NCI-H82 treated with DMSO at 0.1 percent for 48 hours (cell line): ENCODE results near the gene CRTC1.

Experiments
- DNase-seq: peaks from one replicate; lab custom pipeline; 2025; ENCODE audit not compliant: unreplicated experiment; lab: John Stamatoyannopoulos, UW

CRTC1 gene

GRCh38 chr19:18780631-18781030 lies 97.2 kb downstream of the CRTC1 start:
- no peak for DNase-seq

DNA sequence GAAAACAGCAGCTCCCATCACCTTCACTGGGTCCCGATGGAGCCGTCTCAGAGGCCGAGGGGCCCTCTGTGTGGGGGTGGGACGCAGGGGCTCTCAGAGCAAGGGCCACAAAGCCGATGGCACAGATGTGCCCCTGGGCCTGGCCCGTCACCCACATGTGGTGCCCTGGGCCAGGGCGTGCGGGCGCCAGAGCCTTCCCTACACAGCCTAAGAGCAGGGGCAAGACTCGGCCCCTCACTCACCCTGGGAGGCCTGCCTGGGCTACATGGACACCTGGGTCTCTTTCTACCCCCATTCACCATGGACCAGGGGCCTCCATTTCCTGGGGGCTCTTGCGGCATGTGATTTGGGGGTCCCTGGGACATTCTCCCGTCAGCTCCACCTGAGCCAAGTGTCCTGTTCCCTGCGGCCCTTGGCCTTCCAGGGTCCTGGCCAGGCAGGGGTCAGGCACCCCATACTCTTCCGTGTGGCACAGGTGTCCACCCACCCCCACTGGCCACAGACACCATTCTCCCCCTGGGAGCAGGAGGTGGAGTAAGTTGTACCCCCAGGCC lies 97.6 kb downstream of the CRTC1 start:
- DNase-seq = no peak

GRCh38 chr19:18781885-18782527 lies 98.5 kb downstream of the CRTC1 start:
- DNase-seq = no peak

- DNase-seq = no peak
Measured at GRCh38 chr19:18782559-18783225, 99.2 kb downstream of the CRTC1 start.

- DNase-seq = no peak
Measured at GRCh38 chr19:18783958-18784785, 100.7 kb downstream of the CRTC1 start.

GRCh38 chr19:18784786-18785120 lies 101.3 kb downstream of the CRTC1 start:
- DNase-seq = no peak

DNA sequence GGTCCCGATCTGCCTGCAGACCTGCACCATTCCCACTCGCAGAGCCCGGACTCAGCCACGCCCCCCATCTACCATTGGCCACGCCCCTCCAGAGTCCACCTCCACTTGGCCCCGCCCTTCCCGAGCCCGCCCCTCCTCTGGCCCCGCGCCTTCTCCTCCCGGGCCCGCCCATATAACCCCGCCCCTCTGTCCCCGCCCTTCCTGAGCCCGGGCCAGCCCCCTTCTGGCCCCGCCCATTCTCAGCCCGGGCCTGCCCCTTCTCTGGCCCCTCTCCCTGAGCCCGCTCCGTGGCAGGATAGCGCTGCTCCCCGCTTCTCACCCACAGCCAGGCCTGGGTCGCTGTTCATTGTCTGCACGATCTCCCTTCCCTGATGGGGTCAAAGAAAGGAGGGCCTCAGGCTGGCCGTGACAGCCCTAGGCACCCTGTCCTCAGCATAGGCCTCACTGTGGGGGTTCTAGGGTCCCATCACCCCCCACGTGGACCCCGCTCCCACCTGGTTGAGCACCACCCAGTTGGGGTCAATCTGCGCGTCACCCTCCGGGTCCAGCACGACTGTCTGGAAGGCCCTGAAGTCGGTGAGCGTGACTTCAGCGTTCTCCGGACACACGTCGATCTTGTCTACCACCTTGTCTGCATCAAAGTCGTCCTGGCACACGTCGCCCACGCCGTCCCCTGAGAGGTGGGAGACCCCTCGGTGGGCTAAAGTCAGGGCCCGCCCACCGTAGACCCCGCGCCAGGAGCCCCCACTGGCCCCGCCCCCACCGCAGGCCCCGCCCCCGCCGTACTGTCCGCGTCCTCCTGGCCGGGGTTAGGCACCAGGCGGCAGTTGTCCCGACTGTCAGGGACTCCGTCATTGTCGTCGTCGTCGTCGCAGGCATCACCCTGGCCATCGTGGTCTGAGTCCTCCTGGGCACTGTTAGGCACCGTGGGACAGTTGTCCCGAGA lies 102.0 kb downstream of the CRTC1 start:
- DNase-seq = peak; percentile 80

- DNase-seq = no peak
Measured at GRCh38 chr19:18788529-18789421, 105.3 kb downstream of the CRTC1 start.

GRCh38 chr19:18789422-18789869 lies 106.0 kb downstream of the CRTC1 start:
- no peak for DNase-seq

- peak; percentile 31 for DNase-seq
Measured at GRCh38 chr19:18789883-18790565, 106.5 kb downstream of the CRTC1 start.

GRCh38 chr19:18790566-18791314 lies 107.3 kb downstream of the CRTC1 start, which contains the start of gene COMP:
Gene COMP (minus strand): TSS chr19:18791305. CDS start chr19:18791269, 36 bp downstream.
- DNase-seq = no peak

GRCh38 chr19:18791315-18791678 lies 107.8 kb downstream of the CRTC1 start:
- no peak for DNase-seq

DNA sequence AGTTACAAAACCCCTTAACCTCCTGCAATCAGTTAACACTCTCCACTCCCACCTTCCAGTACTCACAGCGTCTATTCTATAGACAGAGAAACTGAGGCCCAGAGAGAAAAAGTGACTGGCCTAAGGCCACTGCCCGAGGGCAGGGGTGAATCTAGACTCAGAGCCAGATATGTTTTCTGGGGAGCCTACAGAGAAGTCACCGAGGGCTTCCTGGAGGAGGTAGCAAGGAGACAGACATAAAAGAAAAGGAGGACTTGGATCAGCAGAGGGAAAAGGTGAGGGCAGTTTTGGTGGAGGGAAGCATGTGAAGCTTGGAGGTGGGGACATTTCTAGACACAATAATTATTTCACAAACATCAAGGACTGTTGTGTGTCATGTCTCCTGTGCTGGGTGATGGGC lies 109.2 kb downstream of the CRTC1 start:
- DNase-seq = no peak

GRCh38 chr19:18793144-18794028 lies 109.9 kb downstream of the CRTC1 start:
- DNase-seq = no peak

DNA sequence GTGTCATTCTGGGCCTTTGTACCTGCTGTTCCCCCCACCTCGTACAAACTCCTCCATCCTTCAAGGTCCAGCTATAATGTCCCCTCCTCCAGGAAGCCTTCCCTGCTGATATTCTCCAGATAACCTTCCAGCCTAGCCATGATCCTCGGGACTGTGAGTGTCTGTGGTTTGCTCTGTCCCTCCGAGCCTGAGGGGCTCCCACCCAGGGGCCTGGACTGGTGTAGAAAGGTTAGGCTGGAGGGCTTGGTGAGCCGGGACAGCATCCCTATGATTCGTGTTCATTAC lies 110.5 kb downstream of the CRTC1 start:
- no peak for DNase-seq

GRCh38 chr19:18794692-18795091 lies 111.2 kb downstream of the CRTC1 start:
- no peak for DNase-seq

DNA sequence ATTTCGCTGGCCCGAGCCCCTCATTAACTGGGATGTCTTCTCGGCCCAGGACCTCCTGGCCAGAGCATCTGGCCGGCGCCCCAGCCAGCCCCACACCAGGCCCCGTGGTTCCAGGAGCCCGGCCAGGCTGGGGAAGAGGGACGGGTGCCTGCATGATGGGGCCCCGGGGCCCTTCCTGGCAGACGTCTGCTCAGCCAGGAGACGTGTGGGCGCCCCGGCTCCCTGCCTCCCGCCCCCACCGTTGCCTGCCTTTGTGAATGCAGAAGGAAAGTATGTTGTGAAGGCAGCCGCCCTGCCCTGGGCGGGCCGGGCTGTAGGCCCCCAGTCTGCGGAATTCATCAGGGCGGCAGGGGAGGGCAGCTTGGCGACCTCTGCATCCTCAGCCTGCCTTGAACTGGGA lies 112.1 kb downstream of the CRTC1 start:
- DNase-seq = no peak

GRCh38 chr19:18796239-18796638 lies 112.8 kb downstream of the CRTC1 start:
- DNase-seq = no peak
